Measurements from ENCODE around the gene TXNRD2. TPM values are rescaled to one million over a fixed set of nuclear protein-coding genes. Genes with fewer than 3 reads are reported as not detected.

Gene TXNRD2
- total RNA-seq, 1 experiment from 2014 or later: 23.0 TPM

- Histone ChIP-seq H3F3A (ENCODE audit: low read length, unreplicated experiment) (no peaks in the 10 kb centered on the region), H3K9me2 (replicated peaks; ENCODE audit: low read length) (no peaks in the 10 kb centered on the region), H2AFZ (ENCODE audit: low read length) (no peak overlapping the region), H3K79me2 (ENCODE audit: low read length) (no peaks in the 10 kb centered on the region), H4K20me1 (ENCODE audit: low read length) (no peaks in the 10 kb centered on the region), H3K9ac (ENCODE audit: low read length) (no peak overlapping the region), H3K4me1 (ENCODE audit: insufficient read depth, low read length) (no peaks in the 10 kb centered on the region), H3K27me3 (ENCODE audit: low read length) (no peaks in the 10 kb centered on the region), H3K4me2 (ENCODE audit: low read length) (no peak overlapping the region), H3K9me3 (ENCODE audit: low read length) (no peaks in the 10 kb centered on the region), H3K27ac (ENCODE audit: low read length) (no peak overlapping the region), H3K36me3 (ENCODE audit: low read depth, low read length) (no peaks in the 10 kb centered on the region), H3K4me3 (ENCODE audit: low read length) (no peak overlapping the region)
- no peak for TF ChIP-seq CTCF (conservative IDR thresholded peaks at IDR 0.05; ENCODE audit: low read depth, low read length)
- no peak for TF ChIP-seq EZH2 (IDR thresholded peaks at IDR 0.05; ENCODE audit: low read length, unreplicated experiment)
- TF ChIP-seq EZH2phosphoT487 (IDR thresholded peaks at IDR 0.05; ENCODE audit: borderline replicate concordance, low read length): no peak
- DNase-seq (no peak), ATAC-seq (no peak)
- ChIA-PET CTCF (no interaction called here), POLR2A (ENCODE audit: unreplicated experiment) (no interaction called here)
- intact Hi-C loops (cut with micrococcal nuclease): no loop called here
- no TSS peak for BruUV-seq (replicated peaks)
These were observed 29.2 kb downstream of the TXNRD2 start for GRCh38 chr22:19912271-19912999.

- Histone ChIP-seq H3K27me3 (ENCODE audit: low read length) (no peaks in the 10 kb centered on the region), H3K4me1 (ENCODE audit: insufficient read depth, low read length) (no peaks in the 10 kb centered on the region), H3F3A (ENCODE audit: low read length, unreplicated experiment) (no peaks in the 10 kb centered on the region), H4K20me1 (ENCODE audit: low read length) (no peaks in the 10 kb centered on the region), H3K79me2 (ENCODE audit: low read length) (no peaks in the 10 kb centered on the region), H3K36me3 (ENCODE audit: low read depth, low read length) (no peaks in the 10 kb centered on the region), H3K9me2 (replicated peaks; ENCODE audit: low read length) (no peaks in the 10 kb centered on the region), H3K9ac (ENCODE audit: low read length) (no peak overlapping the region), H3K4me3 (ENCODE audit: low read length) (no peak overlapping the region), H3K9me3 (ENCODE audit: low read length) (no peaks in the 10 kb centered on the region), H3K4me2 (ENCODE audit: low read length) (no peak overlapping the region), H2AFZ (ENCODE audit: low read length) (no peak overlapping the region), H3K27ac (ENCODE audit: low read length) (no peak overlapping the region)
- TF ChIP-seq CTCF (conservative IDR thresholded peaks at IDR 0.05; ENCODE audit: low read depth, low read length) (no peak), EZH2 (IDR thresholded peaks at IDR 0.05; ENCODE audit: low read length, unreplicated experiment) (no peak), EZH2phosphoT487 (IDR thresholded peaks at IDR 0.05; ENCODE audit: borderline replicate concordance, low read length) (no peak)
- intact Hi-C loops (cut with micrococcal nuclease): no loop called here
- no peak for ATAC-seq
- DNase-seq: no peak
- no TSS peak for BruUV-seq (replicated peaks)
- POLR2A ChIA-PET (ENCODE audit: unreplicated experiment): no interaction called here
- CTCF ChIA-PET: interaction anchor here (2.0 kb wide), 1 partner anchor 181 kb away, joined by 18 read pairs; no protein-coding TSS in a partner anchor
These were observed 29.9 kb downstream of the TXNRD2 start for GRCh38 chr22:19911540-19912270.

Measured in PC-3 (cell line).